Measurements from ENCODE around the gene IGF2.

DNA sequence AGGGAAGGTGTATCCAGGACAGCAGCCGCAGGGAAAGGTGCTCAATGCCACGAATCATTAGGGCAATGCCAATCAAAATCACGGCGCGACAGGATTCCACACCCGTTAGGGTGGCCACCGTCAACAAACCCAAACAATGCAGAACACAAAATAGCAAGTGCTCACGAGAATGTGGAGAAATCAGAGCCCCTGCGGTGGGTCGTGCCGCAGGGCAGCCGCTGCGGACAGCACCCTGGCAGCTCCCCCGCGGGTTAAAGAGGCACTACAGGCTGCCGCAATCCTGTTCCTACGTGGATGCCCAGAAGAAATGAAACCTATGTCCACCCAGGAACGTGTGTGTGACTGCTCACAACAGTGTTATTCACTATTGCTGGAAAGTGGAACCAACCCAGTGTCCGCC, 49.6 kb upstream of the IGF2 start:
- TF ChIP-seq POLR2A (IDR thresholded peaks at IDR 0.05) (no peak), EP300 (IDR thresholded peaks at IDR 0.05) (no peak)
- TF ChIP-seq, protein P1, sequence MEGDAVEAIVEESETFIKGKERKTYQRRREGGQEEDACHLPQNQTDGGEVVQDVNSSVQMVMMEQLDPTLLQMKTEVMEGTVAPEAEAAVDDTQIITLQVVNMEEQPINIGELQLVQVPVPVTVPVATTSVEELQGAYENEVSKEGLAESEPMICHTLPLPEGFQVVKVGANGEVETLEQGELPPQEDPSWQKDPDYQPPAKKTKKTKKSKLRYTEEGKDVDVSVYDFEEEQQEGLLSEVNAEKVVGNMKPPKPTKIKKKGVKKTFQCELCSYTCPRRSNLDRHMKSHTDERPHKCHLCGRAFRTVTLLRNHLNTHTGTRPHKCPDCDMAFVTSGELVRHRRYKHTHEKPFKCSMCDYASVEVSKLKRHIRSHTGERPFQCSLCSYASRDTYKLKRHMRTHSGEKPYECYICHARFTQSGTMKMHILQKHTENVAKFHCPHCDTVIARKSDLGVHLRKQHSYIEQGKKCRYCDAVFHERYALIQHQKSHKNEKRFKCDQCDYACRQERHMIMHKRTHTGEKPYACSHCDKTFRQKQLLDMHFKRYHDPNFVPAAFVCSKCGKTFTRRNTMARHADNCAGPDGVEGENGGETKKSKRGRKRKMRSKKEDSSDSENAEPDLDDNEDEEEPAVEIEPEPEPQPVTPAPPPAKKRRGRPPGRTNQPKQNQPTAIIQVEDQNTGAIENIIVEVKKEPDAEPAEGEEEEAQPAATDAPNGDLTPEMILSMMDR (IDR thresholded peaks at IDR 0.05) = no peak
